ENCODE data around the gene PTPRG. TPM values are rescaled to one million over a fixed set of nuclear protein-coding genes. Genes with fewer than 3 reads are reported as not detected.

Gene PTPRG
- total and polyA plus RNA-seq, 2 donors (not counting 3 experiments of a cell fraction or from before 2014, with no cell fraction given) = 8.9 to 39.1 TPM

DNA sequence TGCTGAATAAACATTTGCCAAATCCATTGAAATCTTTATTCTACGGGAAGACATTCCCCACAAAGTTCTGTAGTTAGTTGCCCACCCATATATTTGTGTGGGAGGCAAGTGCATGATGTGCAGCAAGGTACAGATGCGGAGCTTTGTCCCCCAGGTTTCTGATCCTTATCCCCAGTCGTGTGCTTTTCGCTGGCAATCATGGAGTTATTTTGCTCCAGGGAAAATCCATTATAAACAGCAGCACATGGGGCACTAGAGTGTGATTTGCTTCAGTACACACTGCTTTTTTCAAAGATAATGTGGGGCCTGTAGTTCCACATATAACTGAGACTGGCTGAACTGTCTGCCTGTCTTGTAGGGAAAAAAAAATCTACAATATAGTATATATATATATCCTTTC lies 679.9 kb downstream of the PTPRG start:
- Histone ChIP-seq H3K4me3 (replicated peaks in 1 of 3; ENCODE audit: insufficient read depth in 1 of 3, low read depth in 1 of 3, low read length in 3 of 3) (no peak overlapping the region), H3K27me3 (ENCODE audit: control insufficient read depth in 2 of 2, insufficient read depth in 2 of 2, low read length in 2 of 2) (no peaks in the 10 kb centered on the region), H2AFZ (ENCODE audit: low read depth, low read length) (no peak overlapping the region), H3K9ac (replicated peaks; ENCODE audit: extremely low read depth, insufficient read depth, low read length) (no peak overlapping the region), H3K36me3 (ENCODE audit: control insufficient read depth in 2 of 2, extremely low read depth in 1 of 2, insufficient read depth in 2 of 2, low read length in 2 of 2) (no peaks in the 10 kb centered on the region), H3K4me2 (ENCODE audit: insufficient read depth, low read length) (no peak overlapping the region), H3K79me2 (ENCODE audit: control insufficient read depth, insufficient read depth, low read length) (no peaks in the 10 kb centered on the region), H4K20me1 (replicated peaks; ENCODE audit: control insufficient read depth, extremely low read depth, insufficient read depth, low read length) (no peaks in the 10 kb centered on the region), H3K9me1 (replicated peaks; ENCODE audit: control insufficient read depth, extremely low read depth, insufficient read depth, low read length) (no peaks in the 10 kb centered on the region), H3K9me3 (replicated peaks; ENCODE audit: control insufficient read depth, insufficient read depth, low read length) (no peaks in the 10 kb centered on the region), H3K4me1 (ENCODE audit: control insufficient read depth, extremely low read depth, insufficient read depth, low read length) (no peaks in the 10 kb centered on the region), H3K27ac (ENCODE audit: insufficient read depth, low read depth, low read length) (no peak overlapping the region)
- DNase-seq (ENCODE audit: low read depth, low spot score) = no peak
- ChIA-PET CTCF (no interaction called here), POLR2A (no interaction called here)
- intact Hi-C loops (cut with micrococcal nuclease) (no loop called here), dilution Hi-C loops (cut with MboI; ENCODE audit: extremely low pct_ligation_motif_present, low sequenced_read_pairs) (no loop called here)
- TF ChIP-seq, protein P1, sequence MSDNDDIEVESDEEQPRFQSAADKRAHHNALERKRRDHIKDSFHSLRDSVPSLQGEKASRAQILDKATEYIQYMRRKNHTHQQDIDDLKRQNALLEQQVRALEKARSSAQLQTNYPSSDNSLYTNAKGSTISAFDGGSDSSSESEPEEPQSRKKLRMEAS (IDR thresholded peaks at IDR 0.05; ENCODE audit: insufficient read depth, insufficient read length) = no peak
- TF ChIP-seq MYC (IDR thresholded peaks at IDR 0.05; ENCODE audit: low read depth, low read length) (no peak), GATA2 (IDR thresholded peaks at IDR 0.05; ENCODE audit: insufficient read depth, insufficient read length, low read depth, low read length) (no peak), JUN (IDR thresholded peaks at IDR 0.05; ENCODE audit: borderline replicate concordance, insufficient read depth, insufficient read length, low read depth) (no peak)
- BruUV-seq (replicated peaks) = no TSS peak
- no peak for FAIRE-seq

DNA sequence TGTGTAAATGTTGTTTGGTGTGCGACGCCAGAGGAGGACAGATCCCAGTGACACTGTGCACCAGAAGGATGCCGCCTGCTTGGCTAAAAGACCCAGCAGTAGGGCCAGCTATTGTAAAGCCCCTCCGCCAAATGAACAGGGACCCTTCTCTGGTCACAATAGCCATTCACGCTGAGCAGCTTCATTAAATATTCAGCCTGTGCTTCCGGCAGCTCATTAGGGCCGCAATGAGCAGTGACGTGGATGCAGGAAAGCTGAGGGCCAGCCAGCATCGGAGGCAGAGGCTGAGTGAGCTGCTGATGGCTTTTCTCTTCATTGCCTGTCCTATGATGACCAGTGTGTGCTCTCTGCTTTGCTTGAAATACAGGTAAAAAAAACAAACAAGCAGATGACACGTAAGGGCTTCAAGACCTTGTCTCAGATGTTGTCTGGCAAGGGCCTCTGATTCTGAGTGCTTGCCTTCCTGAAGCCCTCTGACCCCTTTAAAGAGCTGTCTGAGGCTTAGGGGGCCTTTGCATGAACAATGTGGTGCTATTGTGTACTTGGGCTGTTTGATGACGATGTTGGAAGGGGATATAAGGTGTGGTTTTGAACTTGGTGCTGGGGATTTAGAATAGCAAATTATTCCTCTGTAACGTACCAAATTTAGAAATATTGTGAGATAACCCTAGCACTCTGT lies 681.6 kb downstream of the PTPRG start:
- no peak for FAIRE-seq
- Histone ChIP-seq H3K4me2 (ENCODE audit: insufficient read depth, low read length) (no peak overlapping the region), H3K27ac (ENCODE audit: insufficient read depth, low read depth, low read length) (no peak overlapping the region), H4K20me1 (replicated peaks; ENCODE audit: control insufficient read depth, extremely low read depth, insufficient read depth, low read length) (no peaks in the 10 kb centered on the region), H3K4me3 (replicated peaks in 1 of 3; ENCODE audit: insufficient read depth in 1 of 3, low read depth in 1 of 3, low read length in 3 of 3) (no peak overlapping the region), H3K9me1 (replicated peaks; ENCODE audit: control insufficient read depth, extremely low read depth, insufficient read depth, low read length) (no peaks in the 10 kb centered on the region), H3K9ac (replicated peaks; ENCODE audit: extremely low read depth, insufficient read depth, low read length) (no peak overlapping the region), H3K9me3 (replicated peaks; ENCODE audit: control insufficient read depth, insufficient read depth, low read length) (no peaks in the 10 kb centered on the region), H3K36me3 (ENCODE audit: control insufficient read depth in 2 of 2, extremely low read depth in 1 of 2, insufficient read depth in 2 of 2, low read length in 2 of 2) (no peaks in the 10 kb centered on the region), H3K4me1 (ENCODE audit: control insufficient read depth, extremely low read depth, insufficient read depth, low read length) (no peaks in the 10 kb centered on the region), H3K79me2 (ENCODE audit: control insufficient read depth, insufficient read depth, low read length) (no peaks in the 10 kb centered on the region), H3K27me3 (ENCODE audit: control insufficient read depth in 2 of 2, insufficient read depth in 2 of 2, low read length in 2 of 2) (no peaks in the 10 kb centered on the region), H2AFZ (ENCODE audit: low read depth, low read length) (no peak overlapping the region)
- intact Hi-C loops (cut with micrococcal nuclease) = no loop called here
- dilution Hi-C loops (cut with MboI; ENCODE audit: extremely low pct_ligation_motif_present, low sequenced_read_pairs) = no loop called here
- POLR2A ChIA-PET = no interaction called here
- no TSS peak for BruUV-seq (replicated peaks)
- CTCF ChIA-PET = no interaction called here
- DNase-seq (ENCODE audit: low read depth, low spot score) = no peak
- no peak for TF ChIP-seq JUN (IDR thresholded peaks at IDR 0.05; ENCODE audit: borderline replicate concordance, insufficient read depth, insufficient read length, low read depth)
